Stomach (tissue), 4 donors: ENCODE measurements around the gene GTF2IRD1.

Experiments
- EP300 ChIP-seq: sonication (generic); formaldehyde crosslinking; IDR thresholded peaks from one replicate; pipeline ENCODE4 v1.6.1; 2017; ENCODE audit warnings: antibody characterized with exemption
- POLR2A ChIP-seq, 4 donors: fragments of 450-650 bp; IDR thresholded peaks; one replicate each; pipeline ENCODE4 v1.6.1; 2016; ENCODE audit warnings: antibody characterized with exemption in 4 of 4, control low read depth in 2 of 4, mild to moderate bottlenecking in 1 of 4, moderate library complexity in 1 of 4
- POLR2AphosphoS5 ChIP-seq, 3 donors: sonication (generic); formaldehyde crosslinking; IDR thresholded peaks; one replicate each; pipeline ENCODE4 v1.6.1; 2016; ENCODE audit warnings: antibody characterized with exemption in 3 of 3
- TF ChIP-seq, protein P1 (sequence below), 7 experiments: fragments of 450-650 bp in 4 of 7; fragments of 200-600 bp in 3 of 7; sonication (generic) in 3 of 7; IDR thresholded peaks; one replicate each; pipeline ENCODE4 v1.5.1; 2016 to 2019; ENCODE audit warnings: antibody characterized with exemption in 7 of 7, control low read depth in 2 of 7, mild to moderate bottlenecking in 1 of 7

GRCh38 chr7:74496272-74496671, 42.6 kb downstream of the GTF2IRD1 start:
- TF ChIP-seq POLR2A (IDR thresholded peaks at IDR 0.05) (no peak), POLR2AphosphoS5 (IDR thresholded peaks at IDR 0.05) (no peak), EP300 (no peak)
- TF ChIP-seq, protein P1, sequence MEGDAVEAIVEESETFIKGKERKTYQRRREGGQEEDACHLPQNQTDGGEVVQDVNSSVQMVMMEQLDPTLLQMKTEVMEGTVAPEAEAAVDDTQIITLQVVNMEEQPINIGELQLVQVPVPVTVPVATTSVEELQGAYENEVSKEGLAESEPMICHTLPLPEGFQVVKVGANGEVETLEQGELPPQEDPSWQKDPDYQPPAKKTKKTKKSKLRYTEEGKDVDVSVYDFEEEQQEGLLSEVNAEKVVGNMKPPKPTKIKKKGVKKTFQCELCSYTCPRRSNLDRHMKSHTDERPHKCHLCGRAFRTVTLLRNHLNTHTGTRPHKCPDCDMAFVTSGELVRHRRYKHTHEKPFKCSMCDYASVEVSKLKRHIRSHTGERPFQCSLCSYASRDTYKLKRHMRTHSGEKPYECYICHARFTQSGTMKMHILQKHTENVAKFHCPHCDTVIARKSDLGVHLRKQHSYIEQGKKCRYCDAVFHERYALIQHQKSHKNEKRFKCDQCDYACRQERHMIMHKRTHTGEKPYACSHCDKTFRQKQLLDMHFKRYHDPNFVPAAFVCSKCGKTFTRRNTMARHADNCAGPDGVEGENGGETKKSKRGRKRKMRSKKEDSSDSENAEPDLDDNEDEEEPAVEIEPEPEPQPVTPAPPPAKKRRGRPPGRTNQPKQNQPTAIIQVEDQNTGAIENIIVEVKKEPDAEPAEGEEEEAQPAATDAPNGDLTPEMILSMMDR (IDR thresholded peaks at IDR 0.05) = no peak
